ENCODE data around the gene HSD17B12.
"Not testable (repeated sequence)": the region's sequence is repeated elsewhere in the genome, so short reads cannot be mapped to it uniquely, and the experiment has no call there.

HSD17B12 gene

GRCh38 chr11:43644621-43645299 lies 35.8 kb upstream of the HSD17B12 start:
- peak overlapping the region; percentile 73; the same call in 1 of the 2 replicates for H3K27ac ChIP-seq

GRCh38 chr11:43646767-43647166 lies 33.8 kb upstream of the HSD17B12 start:
- no peak overlapping the region for H3K27ac ChIP-seq
- no peak for TF ChIP-seq CTCF (conservative IDR thresholded peaks at IDR 0.05)

More at GRCh38 chr11:43644621-43645299, 35.8 kb upstream of the HSD17B12 start:
- TF ChIP-seq CTCF (conservative IDR thresholded peaks at IDR 0.05), result no peak

- TF ChIP-seq CTCF (conservative IDR thresholded peaks at IDR 0.05), result no peak
- peak overlapping the region; percentile 74 for H3K27ac ChIP-seq
Observed at GRCh38 chr11:43648888-43649287, 31.6 kb upstream of the HSD17B12 start.

GRCh38 chr11:43649501-43649900 lies 31.0 kb upstream of the HSD17B12 start:
- TF ChIP-seq CTCF (conservative IDR thresholded peaks at IDR 0.05), result peak; percentile 28

GRCh38 chr11:43649921-43650320 lies 30.6 kb upstream of the HSD17B12 start:
- no peak for TF ChIP-seq CTCF (conservative IDR thresholded peaks at IDR 0.05)
- peak overlapping the region; percentile 74 for H3K27ac ChIP-seq

More at GRCh38 chr11:43649501-43649900, 31.0 kb upstream of the HSD17B12 start:
- peak overlapping the region; percentile 74 for H3K27ac ChIP-seq

DNA sequence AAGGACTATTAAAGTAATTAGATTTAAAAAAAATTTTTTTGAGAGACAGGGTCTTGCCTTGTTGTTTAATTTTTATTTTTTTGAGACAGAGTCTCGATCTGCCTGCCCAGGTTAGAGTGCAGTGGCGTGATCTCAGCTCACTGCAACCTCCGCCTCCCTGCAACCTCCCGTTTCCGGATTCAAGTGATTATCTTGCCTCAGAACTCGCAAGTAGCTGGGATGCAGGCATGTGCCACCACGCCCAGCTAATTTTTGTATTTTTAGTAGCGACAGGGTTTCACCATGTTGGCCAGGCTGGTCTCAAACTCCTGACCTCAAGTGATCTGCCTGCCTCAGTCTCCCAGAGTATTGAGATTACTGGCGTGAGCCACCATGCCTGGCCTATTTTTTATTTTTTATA lies 17.5 kb upstream of the HSD17B12 start:
- H3K27ac ChIP-seq, result not testable (repeated sequence)

DNA sequence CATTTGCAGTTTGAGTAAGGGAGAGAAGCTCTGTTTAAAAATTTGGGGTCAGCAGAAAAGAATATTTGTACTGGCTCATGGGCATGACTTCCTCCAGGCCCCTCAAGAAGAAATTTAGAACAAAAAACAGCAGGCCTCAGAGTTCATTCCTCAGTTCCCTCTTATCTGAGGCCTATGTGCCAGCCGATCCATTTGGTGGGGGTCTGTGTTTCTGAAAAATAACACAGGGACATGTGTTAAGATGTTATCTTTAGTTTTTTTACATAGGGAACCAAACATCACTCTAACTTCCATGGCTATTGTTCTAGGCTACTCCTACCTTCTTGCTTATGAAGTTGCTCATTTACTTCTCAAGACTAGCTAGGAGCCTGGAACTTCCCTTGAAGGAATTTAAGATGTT lies 16.2 kb upstream of the HSD17B12 start:
- no peak for TF ChIP-seq CTCF (conservative IDR thresholded peaks at IDR 0.05)
- no peak overlapping the region for H3K27ac ChIP-seq

DNA sequence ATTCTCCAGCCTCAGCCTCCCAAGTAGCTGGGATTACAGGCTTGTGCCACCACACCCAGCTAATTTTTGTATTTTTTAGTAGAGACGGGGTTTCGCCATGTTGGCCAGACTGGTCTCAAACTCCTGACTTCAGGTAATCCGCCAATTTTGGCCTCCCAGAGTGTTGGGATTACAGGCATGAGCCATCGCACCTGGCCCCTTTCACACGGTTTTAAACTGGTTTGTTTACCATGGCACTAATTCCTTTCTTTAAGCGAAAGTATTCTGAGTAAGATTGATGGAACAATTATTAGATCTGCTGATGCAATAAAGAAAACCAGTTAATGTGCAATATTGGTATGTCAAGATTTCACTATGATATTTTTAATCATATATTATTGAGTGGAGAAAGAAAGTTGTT lies 9.3 kb upstream of the HSD17B12 start:
- not testable (repeated sequence) for H3K27ac ChIP-seq
